Measurements from ENCODE around the gene OFD1.
"Not testable (repeated sequence)": the region's sequence is repeated elsewhere in the genome, so short reads cannot be mapped to it uniquely, and the experiment has no call there.

OFD1 gene

GRCh38 chrX:13703589-13703988 is 31.0 kb upstream of the OFD1 start:
- no peak for FAIRE-seq

- no peak for FAIRE-seq
These were observed 23.4 kb upstream of the OFD1 start for GRCh38 chrX:13711141-13711540.

- no peak for FAIRE-seq
These were observed 18.1 kb upstream of the OFD1 start for GRCh38 chrX:13716455-13716854.

GRCh38 chrX:13716905-13717304 is 17.6 kb upstream of the OFD1 start:
- peak; percentile 82 for FAIRE-seq

- FAIRE-seq: no peak
These were observed 16.7 kb upstream of the OFD1 start for GRCh38 chrX:13717700-13718472.

GRCh38 chrX:13719192-13719856 is 15.2 kb upstream of the OFD1 start:
- no peak for FAIRE-seq

- no peak for FAIRE-seq
These were observed 13.2 kb upstream of the OFD1 start for GRCh38 chrX:13721371-13721770.

- no peak for FAIRE-seq
These were observed 12.6 kb upstream of the OFD1 start for GRCh38 chrX:13721819-13722519.

- FAIRE-seq: not testable (repeated sequence)
These were observed 9.7 kb upstream of the OFD1 start for GRCh38 chrX:13724878-13725277.

- not testable (repeated sequence) for FAIRE-seq
These were observed 8.0 kb upstream of the OFD1 start for GRCh38 chrX:13726583-13726982.

- FAIRE-seq: not testable (repeated sequence)
These were observed 4.0 kb upstream of the OFD1 start for GRCh38 chrX:13730523-13730922.

- FAIRE-seq: no peak
These were observed 2.1 kb upstream of the OFD1 start for GRCh38 chrX:13732246-13733067.

- FAIRE-seq: no peak
These were observed 1.0 kb upstream of the OFD1 start for GRCh38 chrX:13733506-13733905.

- no peak for FAIRE-seq
These were observed 7.1 kb downstream of the OFD1 start for GRCh38 chrX:13741695-13742094.

- no peak for FAIRE-seq
These were observed 8.0 kb downstream of the OFD1 start for GRCh38 chrX:13742397-13743176.

GRCh38 chrX:13747836-13748235 is 13.3 kb downstream of the OFD1 start:
- no peak for FAIRE-seq

- FAIRE-seq: no peak
These were observed 13.9 kb downstream of the OFD1 start for GRCh38 chrX:13748486-13748885.

GRCh38 chrX:13750204-13750603 is 15.7 kb downstream of the OFD1 start:
- no peak for FAIRE-seq

- FAIRE-seq: no peak
These were observed 16.3 kb downstream of the OFD1 start for GRCh38 chrX:13750812-13751211.

GRCh38 chrX:13752141-13752540 is 17.6 kb downstream of the OFD1 start:
- no peak for FAIRE-seq

GRCh38 chrX:13752646-13753045 is 18.1 kb downstream of the OFD1 start:
- no peak for FAIRE-seq

GRCh38 chrX:13754765-13755164 is 20.2 kb downstream of the OFD1 start:
- FAIRE-seq: no peak

All from colon (tissue), 2 donors.